Neural crest cell (in vitro differentiated cells): ENCODE measurements around the gene TRABD. TPM values are rescaled to one million over a fixed set of nuclear protein-coding genes. Genes with fewer than 3 reads are reported as not detected.
"Not testable (repeated sequence)": the region's sequence is repeated elsewhere in the genome, so short reads cannot be mapped to it uniquely, and the experiment has no call there.

Source experiments
- DNase-seq: peaks from one replicate; pipeline ENCODE4 v3.0.0; 2021; ENCODE audit warnings: low read depth, mixed read lengths, low spot score
- H3K27ac Mint-ChIP-seq: one replicate; pipeline ENCODE4 v1.8.0; 2021; ENCODE audit warnings: mild to moderate bottlenecking, mixed read lengths; ENCODE audit not compliant: unreplicated experiment
- H3K27me3 Mint-ChIP-seq: 2 replicates; pipeline ENCODE4 v1.8.0; 2021; ENCODE audit warnings: low read depth, mild to moderate bottlenecking, mixed read lengths
- H3K36me3 Mint-ChIP-seq: 2 replicates; pipeline ENCODE4 v1.8.0; 2021; ENCODE audit warnings: low read depth, mild to moderate bottlenecking, mixed read lengths
- H3K4me1 Mint-ChIP-seq: 2 replicates; pipeline ENCODE4 v1.8.0; 2021; ENCODE audit warnings: mixed read lengths
- H3K4me3 Mint-ChIP-seq: one replicate; pipeline ENCODE4 v1.8.0; 2021; ENCODE audit warnings: mild to moderate bottlenecking, mixed read lengths
- H3K9me3 Mint-ChIP-seq: 2 replicates; pipeline ENCODE4 v1.8.0; 2021; ENCODE audit warnings: mixed read lengths
- CTCF ChIP-seq: fragments of 200-600 bp; sonication (generic); conservative IDR thresholded peaks from 2 replicates; pipeline ENCODE4 v1.5.0; 2021; ENCODE audit warnings: antibody characterized with exemption, mild to moderate bottlenecking
- long read RNA-seq: library from polyadenylated mRNA; unstranded; transcript quantifications from one replicate; pipeline ENCODE4 v2.0.0, GENCODE V29; 2020
- total RNA-seq: library from RNA; stranded (reverse); gene quantifications from 2 replicates; pipeline ENCODE4 v1.2.1, GENCODE V29; 2021

The TRABD gene, protein sequence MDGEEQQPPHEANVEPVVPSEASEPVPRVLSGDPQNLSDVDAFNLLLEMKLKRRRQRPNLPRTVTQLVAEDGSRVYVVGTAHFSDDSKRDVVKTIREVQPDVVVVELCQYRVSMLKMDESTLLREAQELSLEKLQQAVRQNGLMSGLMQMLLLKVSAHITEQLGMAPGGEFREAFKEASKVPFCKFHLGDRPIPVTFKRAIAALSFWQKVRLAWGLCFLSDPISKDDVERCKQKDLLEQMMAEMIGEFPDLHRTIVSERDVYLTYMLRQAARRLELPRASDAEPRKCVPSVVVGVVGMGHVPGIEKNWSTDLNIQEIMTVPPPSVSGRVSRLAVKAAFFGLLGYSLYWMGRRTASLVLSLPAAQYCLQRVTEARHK
- total RNA-seq: 45.7 and 46.9 TPM in 2 replicates
- long read RNA-seq, partial matches to known transcripts: 0 of 1 reads
- long read RNA-seq, other reads (novel, unspliced or antisense): 0 of 1 reads

DNA sequence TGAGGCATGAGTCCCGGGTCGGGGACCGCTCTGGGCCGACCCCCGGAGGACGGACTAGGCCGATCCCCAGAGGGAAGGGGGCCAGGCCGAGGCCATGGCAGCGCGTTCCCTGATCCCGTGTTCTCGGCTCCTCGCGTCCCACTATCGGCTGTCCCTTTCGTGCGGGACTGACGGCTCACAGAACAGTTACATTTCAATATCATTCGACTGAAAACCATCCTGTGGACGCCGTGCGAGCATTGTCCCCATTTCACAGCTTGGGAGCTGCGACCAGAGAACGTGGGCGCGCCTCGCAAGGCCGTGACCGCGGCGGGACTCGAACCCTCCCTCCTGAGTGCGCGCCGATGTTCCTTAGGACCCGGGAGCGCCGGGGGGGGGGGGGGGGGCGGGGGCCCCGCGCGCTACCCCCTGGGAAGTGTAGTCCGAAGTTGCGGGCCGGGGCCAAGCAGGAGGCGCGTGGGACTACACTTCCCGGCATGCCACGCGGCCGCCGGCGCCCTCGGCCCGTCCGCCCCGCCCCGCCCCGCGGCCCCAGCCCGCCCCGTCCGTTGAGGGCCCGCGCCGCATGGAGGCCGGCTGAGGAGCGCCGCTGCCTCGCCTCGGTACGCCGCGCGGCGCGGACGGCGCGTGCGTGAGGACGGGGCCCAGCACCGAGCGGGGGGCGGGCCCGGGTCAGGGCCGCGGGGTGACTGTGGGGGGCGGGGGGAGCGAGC is at the start of gene TRABD:
TSS of gene TRABD (plus strand) at position 539 of the 713 bp plus-strand sequence. CDS start 7,148 bp downstream, outside the sequence.
- peak within 1 kb of the TSS; percentile 90 for H3K4me3 Mint-ChIP-seq
- H3K36me3 Mint-ChIP-seq: no peaks in the 10 kb centered on the region
- DNase-seq: peak; percentile 75
- H3K27me3 Mint-ChIP-seq: no peaks in the 10 kb centered on the region
- TF ChIP-seq CTCF: no peak
- no peaks in the 10 kb centered on the region for H3K9me3 Mint-ChIP-seq
- peak within 1 kb of the TSS; percentile 87 for H3K27ac Mint-ChIP-seq
- H3K4me1 Mint-ChIP-seq: peaks cover 7% of the 10 kb centered on the region

GRCh38 chr22:50136581-50137015 is 49.1 kb upstream of the TRABD start:
- peaks cover 6% of the 10 kb centered on the region for H3K27me3 Mint-ChIP-seq
- H3K9me3 Mint-ChIP-seq: peaks cover 2% of the 10 kb centered on the region
- no peaks in the 10 kb centered on the region for H3K36me3 Mint-ChIP-seq
- DNase-seq: no peak
- H3K4me1 Mint-ChIP-seq: no peaks in the 10 kb centered on the region
- no peak overlapping the region for H3K4me3 Mint-ChIP-seq
- TF ChIP-seq CTCF: no peak
- H3K27ac Mint-ChIP-seq: no peak overlapping the region

- not testable (repeated sequence) for H3K27ac Mint-ChIP-seq, H3K4me3 Mint-ChIP-seq, DNase-seq, H3K27me3 Mint-ChIP-seq, H3K9me3 Mint-ChIP-seq, H3K4me1 Mint-ChIP-seq, H3K36me3 Mint-ChIP-seq
These were observed 48.4 kb upstream of the TRABD start for GRCh38 chr22:50137277-50137676.

DNA sequence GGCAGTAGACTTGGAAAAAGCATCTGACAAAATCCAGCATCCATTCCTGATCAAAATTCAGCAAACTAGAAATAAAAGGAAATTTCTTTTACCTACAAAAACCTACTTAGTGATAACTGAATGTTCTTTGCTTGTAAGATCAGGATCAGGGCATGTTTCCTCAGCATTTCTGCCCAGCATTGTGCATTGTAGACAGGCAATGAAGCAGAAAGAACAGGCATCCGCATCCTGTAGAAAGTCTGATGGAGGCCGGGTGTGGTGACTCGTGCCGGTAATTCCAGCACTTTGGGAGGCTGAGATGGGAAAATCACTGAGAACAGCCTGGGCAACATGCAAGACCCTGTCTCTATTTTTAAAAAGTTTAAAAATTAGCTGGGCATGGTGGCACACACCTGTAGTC is 47.7 kb upstream of the TRABD start:
- Mint-ChIP-seq H3K36me3 (no peaks in the 10 kb centered on the region), H3K27me3 (peaks cover 6% of the 10 kb centered on the region), H3K4me3 (no peak overlapping the region), H3K27ac (no peak overlapping the region), H3K9me3 (no peaks in the 10 kb centered on the region), H3K4me1 (peaks cover 6% of the 10 kb centered on the region)
- DNase-seq: no peak
- TF ChIP-seq CTCF: no peak

DNA sequence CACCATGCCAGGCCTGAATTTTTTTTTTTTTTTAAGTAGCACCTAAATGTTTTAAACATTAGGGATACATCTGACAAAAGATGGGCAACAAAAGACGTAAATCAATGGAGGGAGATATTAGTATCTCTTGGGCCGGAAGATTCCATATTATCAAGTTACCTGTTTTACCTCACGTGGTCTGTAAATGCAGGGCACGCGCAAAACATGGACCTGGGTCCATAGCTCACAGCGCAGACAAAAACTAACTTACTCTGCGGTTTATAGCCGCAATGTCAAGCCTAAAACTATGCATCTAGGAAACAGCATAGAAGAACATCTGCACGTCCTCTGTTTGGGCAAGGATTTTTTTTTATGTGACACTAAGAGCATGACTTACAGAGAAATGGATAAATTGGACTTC is 46.7 kb upstream of the TRABD start:
- Mint-ChIP-seq H3K27ac (no peak overlapping the region), H3K9me3 (no peaks in the 10 kb centered on the region), H3K36me3 (no peaks in the 10 kb centered on the region), H3K27me3 (peaks cover 5% of the 10 kb centered on the region), H3K4me1 (peaks cover 6% of the 10 kb centered on the region), H3K4me3 (no peak overlapping the region)
- no peak for TF ChIP-seq CTCF
- DNase-seq: no peak
